Small intestine (tissue), 7 donors: ENCODE measurements around the gene SPTA1. TPM values are rescaled to one million over a fixed set of nuclear protein-coding genes. Genes with fewer than 3 reads are reported as not detected.

Experiments used
- DNase-seq, 2 donors: peaks; one replicate each; pipeline versions ENCODE4 v3.0.0 to v3.0.0-alpha.2; 2013
- FAIRE-seq: peaks from 2 replicates; lab custom pipeline; 2012; peaks lifted over from hg19 to GRCh38; lab: Jason Lieb, UNC
- H3K27ac ChIP-seq, 3 donors: one replicate each; pipeline ENCODE4 v1.5.1; 2013; ENCODE audit warnings: low read length in 2 of 3, mild to moderate bottlenecking in 2 of 3, control low read depth in 1 of 3, inconsistent platforms in 1 of 3, low read depth in 1 of 3, moderate library complexity in 1 of 3
- H3K27me3 ChIP-seq, 3 donors: one replicate each; pipeline ENCODE4 v1.6.1; 2013; ENCODE audit warnings: low read length in 3 of 3, inconsistent platforms in 1 of 3; ENCODE audit not compliant: control insufficient read depth in 3 of 3, insufficient read depth in 3 of 3
- H3K36me3 ChIP-seq, 3 donors: one replicate each; pipeline ENCODE4 v1.6.1; 2013; ENCODE audit warnings: low read length in 3 of 3, inconsistent platforms in 1 of 3, low read depth in 1 of 3, mild to moderate bottlenecking in 1 of 3, moderate library complexity in 1 of 3; ENCODE audit not compliant: control insufficient read depth in 3 of 3, insufficient read depth in 2 of 3
- H3K4me1 ChIP-seq, 3 donors: one replicate each; pipeline ENCODE4 v1.6.1; 2013; ENCODE audit warnings: low read length in 2 of 3, inconsistent platforms in 1 of 3, low read depth in 1 of 3, mild to moderate bottlenecking in 1 of 3, moderate library complexity in 1 of 3; ENCODE audit not compliant: control insufficient read depth in 3 of 3, insufficient read depth in 2 of 3
- H3K4me3 ChIP-seq, 3 donors: one replicate each; pipeline ENCODE4 v1.5.1; 2013; ENCODE audit warnings: low read length in 3 of 3, control low read depth in 1 of 3, inconsistent platforms in 1 of 3, low read depth in 1 of 3, mild to moderate bottlenecking in 1 of 3, moderate library complexity in 1 of 3
- H3K9me3 ChIP-seq, 2 donors: one replicate each; pipeline ENCODE4 v1.6.1; 2013; ENCODE audit warnings: low read depth in 1 of 2, low read length in 1 of 2; ENCODE audit not compliant: control insufficient read depth in 2 of 2, insufficient read depth in 1 of 2
- WGBS, 3 donors: extraction: QIAGEN DNeasy Blood & Tissue Kit; methylation state at CpG; one replicate each; pipeline ENCODE4 v1.1.7; 2013; 5-methylcytosine and 5-hydroxymethylcytosine counted together
- polyA plus RNA-seq, 4 donors: library from polyadenylated mRNA; stranded (reverse) in 3 of 4; unstranded in 1 of 4; fragments of 200-250 nt in 3 of 4; fragments of 120-200 nt in 1 of 4; gene quantifications; one replicate each; pipeline versions ENCODE4 v1.2.1 to v1.2.3, GENCODE V29; 2013
- donor health status: healthy with polysubstance abuse.
- donor health status: control.
- donor health status: control.
- donor health status: Bipolar disorder and iron deficiency.
- donor health status: healthy.

The SPTA1 gene
- polyA plus RNA-seq, 4 donors = under 0.01 to 0.30 TPM; not detected in 2

GRCh38 chr1:158719664-158720063 is 33.1 kb upstream of the SPTA1 start:
- H3K4me1 ChIP-seq = no peaks in the 10 kb centered on the region
- 38 to 56% (median 43%) methylated on average over 3 of the region's 3 CpGs for WGBS, 3 donors
- H3K27ac ChIP-seq = no peak overlapping the region
- FAIRE-seq (no peak), DNase-seq (no peak)
- H3K4me3 ChIP-seq = no peak overlapping the region
- H3K27me3 ChIP-seq = no peaks in the 10 kb centered on the region
- no peaks in the 10 kb centered on the region for H3K36me3 ChIP-seq
- no peaks in the 10 kb centered on the region for H3K9me3 ChIP-seq

- no peak overlapping the region for H3K4me3 ChIP-seq
- WGBS, 3 donors = 83 to 86% (median 85%) methylated on average over 6 of the region's 6 CpGs
These were observed 30.8 kb upstream of the SPTA1 start for GRCh38 chr1:158717344-158717743.

GRCh38 chr1:158716335-158716734 is 29.8 kb upstream of the SPTA1 start:
- no peak for FAIRE-seq
- WGBS, 3 donors = 66 to 80% (median 74%) methylated on average over 1 of the region's 1 CpG
- no peak overlapping the region for H3K27ac ChIP-seq
- H3K9me3 ChIP-seq = no peaks in the 10 kb centered on the region
- H3K4me3 ChIP-seq = no peak overlapping the region
- no peak for DNase-seq
- no peaks in the 10 kb centered on the region for H3K4me1 ChIP-seq
- H3K36me3 ChIP-seq = no peaks in the 10 kb centered on the region
- H3K27me3 ChIP-seq = no peaks in the 10 kb centered on the region

More at GRCh38 chr1:158717344-158717743, 30.8 kb upstream of the SPTA1 start:
- no peaks in the 10 kb centered on the region for H3K36me3 ChIP-seq
- no peaks in the 10 kb centered on the region for H3K9me3 ChIP-seq
- H3K27ac ChIP-seq = no peak overlapping the region
- H3K4me1 ChIP-seq = no peaks in the 10 kb centered on the region
- FAIRE-seq = no peak
- no peak for DNase-seq
- H3K27me3 ChIP-seq = no peaks in the 10 kb centered on the region

GRCh38 chr1:158714754-158715153 is 28.2 kb upstream of the SPTA1 start:
- WGBS, 3 donors = 19 to 35% (median 30%) methylated on average over 1 of the region's 1 CpG
- Histone ChIP-seq H3K27ac (no peak overlapping the region), H3K4me1 (no peaks in the 10 kb centered on the region), H3K27me3 (no peaks in the 10 kb centered on the region), H3K36me3 (no peaks in the 10 kb centered on the region), H3K4me3 (no peak overlapping the region), H3K9me3 (no peaks in the 10 kb centered on the region)
- no peak for DNase-seq
- no peak for FAIRE-seq

- H3K4me1 ChIP-seq = no peaks in the 10 kb centered on the region
- FAIRE-seq = no peak
- no peak for DNase-seq
- H3K27me3 ChIP-seq = no peaks in the 10 kb centered on the region
- no peaks in the 10 kb centered on the region for H3K36me3 ChIP-seq
- H3K9me3 ChIP-seq = no peaks in the 10 kb centered on the region
- H3K4me3 ChIP-seq = no peak overlapping the region
- H3K27ac ChIP-seq = no peak overlapping the region
- WGBS, 3 donors = 59 to 66% (median 61%) methylated on average over 4 of the region's 4 CpGs
These were observed 24.6 kb upstream of the SPTA1 start for GRCh38 chr1:158711098-158711497.

- WGBS, 3 donors = 50 to 84% (median 66%) methylated on average over 2 of the region's 2 CpGs
- no peaks in the 10 kb centered on the region for H3K4me1 ChIP-seq
- H3K27me3 ChIP-seq = no peaks in the 10 kb centered on the region
- no peak overlapping the region for H3K27ac ChIP-seq
- H3K9me3 ChIP-seq = peaks cover 0 to 2% of the 10 kb centered on the region in 2 donors
- no peak overlapping the region for H3K4me3 ChIP-seq
- FAIRE-seq (no peak), DNase-seq (no peak)
- no peaks in the 10 kb centered on the region for H3K36me3 ChIP-seq
These were observed 19.6 kb upstream of the SPTA1 start for GRCh38 chr1:158706096-158706495.

- 83 to 86% (median 86%) methylated on average over 4 of the region's 4 CpGs for WGBS, 3 donors
- Histone ChIP-seq H3K27me3 (no peaks in the 10 kb centered on the region), H3K27ac (no peak within 1 kb of the TSS), H3K9me3 (peaks cover 0 to 2% of the 10 kb centered on the region in 2 donors), H3K4me1 (no peaks in the 10 kb centered on the region), H3K36me3 (no peaks in the 10 kb centered on the region), H3K4me3 (no peak within 1 kb of the TSS)
- FAIRE-seq (no peak), DNase-seq (no peak)
These were observed 14.0 kb upstream of the SPTA1 start, which contains the start of gene OR6K2 for GRCh38 chr1:158700552-158700951. OR6K2 (minus strand) TSS chr1:158700652; CDS start chr1:158700652, 0 bp downstream.

- no peaks in the 10 kb centered on the region for H3K27me3 ChIP-seq
- FAIRE-seq = no peak
- no peak for DNase-seq
- H3K9me3 ChIP-seq = no peaks in the 10 kb centered on the region
- no peak overlapping the region for H3K27ac ChIP-seq
- no peaks in the 10 kb centered on the region for H3K4me1 ChIP-seq
- no peaks in the 10 kb centered on the region for H3K36me3 ChIP-seq
- 32 to 71% (median 56%) methylated on average over 2 of the region's 2 CpGs for WGBS, 3 donors
- H3K4me3 ChIP-seq = no peak overlapping the region
These were observed 8.1 kb upstream of the SPTA1 start for GRCh38 chr1:158694596-158694995.

- H3K4me3 ChIP-seq = no peak overlapping the region
- no peaks in the 10 kb centered on the region for H3K4me1 ChIP-seq
- H3K36me3 ChIP-seq = no peaks in the 10 kb centered on the region
- DNase-seq (no peak), FAIRE-seq (no peak)
- H3K27me3 ChIP-seq = no peaks in the 10 kb centered on the region
- no peak overlapping the region for H3K27ac ChIP-seq
- no peaks in the 10 kb centered on the region for H3K9me3 ChIP-seq
These were observed 5.8 kb upstream of the SPTA1 start for GRCh38 chr1:158692356-158692755.
